Measurements from ENCODE around the gene SLC12A3.

DNA sequence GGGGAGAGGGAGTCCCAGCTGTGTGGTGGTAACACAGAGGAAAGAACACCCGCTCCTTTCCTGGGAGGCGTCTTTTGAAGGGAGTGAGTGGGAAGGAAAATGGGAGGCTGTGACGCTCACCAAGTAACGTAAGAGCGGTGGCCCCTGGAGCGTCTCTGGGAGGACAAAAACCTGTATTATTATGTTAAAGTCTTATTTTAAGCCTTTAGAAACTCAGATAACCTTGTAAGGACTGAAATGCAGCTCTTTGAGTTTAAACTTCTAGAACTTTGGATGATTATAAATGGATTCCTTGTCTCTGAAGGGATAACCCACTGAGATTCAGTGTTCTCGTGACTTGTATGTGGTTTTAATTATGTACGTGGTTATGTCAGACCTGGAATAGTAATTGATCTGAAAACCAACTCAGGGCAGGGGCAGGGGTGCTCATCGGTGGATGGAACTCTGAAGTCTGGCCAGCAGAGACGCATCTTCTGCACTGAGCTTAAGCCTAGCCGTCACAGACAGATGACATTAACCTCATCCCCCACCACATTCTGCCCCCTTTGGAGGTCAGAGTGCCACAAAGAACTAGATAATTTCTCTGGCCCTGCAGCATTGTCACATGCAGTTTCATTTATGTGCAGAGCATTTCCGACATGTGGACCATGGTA lies 41.8 kb upstream of the SLC12A3 start:
- TF ChIP-seq, protein P1, sequence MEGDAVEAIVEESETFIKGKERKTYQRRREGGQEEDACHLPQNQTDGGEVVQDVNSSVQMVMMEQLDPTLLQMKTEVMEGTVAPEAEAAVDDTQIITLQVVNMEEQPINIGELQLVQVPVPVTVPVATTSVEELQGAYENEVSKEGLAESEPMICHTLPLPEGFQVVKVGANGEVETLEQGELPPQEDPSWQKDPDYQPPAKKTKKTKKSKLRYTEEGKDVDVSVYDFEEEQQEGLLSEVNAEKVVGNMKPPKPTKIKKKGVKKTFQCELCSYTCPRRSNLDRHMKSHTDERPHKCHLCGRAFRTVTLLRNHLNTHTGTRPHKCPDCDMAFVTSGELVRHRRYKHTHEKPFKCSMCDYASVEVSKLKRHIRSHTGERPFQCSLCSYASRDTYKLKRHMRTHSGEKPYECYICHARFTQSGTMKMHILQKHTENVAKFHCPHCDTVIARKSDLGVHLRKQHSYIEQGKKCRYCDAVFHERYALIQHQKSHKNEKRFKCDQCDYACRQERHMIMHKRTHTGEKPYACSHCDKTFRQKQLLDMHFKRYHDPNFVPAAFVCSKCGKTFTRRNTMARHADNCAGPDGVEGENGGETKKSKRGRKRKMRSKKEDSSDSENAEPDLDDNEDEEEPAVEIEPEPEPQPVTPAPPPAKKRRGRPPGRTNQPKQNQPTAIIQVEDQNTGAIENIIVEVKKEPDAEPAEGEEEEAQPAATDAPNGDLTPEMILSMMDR (IDR thresholded peaks at IDR 0.05; ENCODE audit: low read depth, low read length), result no peak
- TF ChIP-seq EZH2phosphoT487 (IDR thresholded peaks at IDR 0.05; ENCODE audit: low read depth), result no peak
